ENCODE data around the gene SYNGR1. TPM values are rescaled to one million over a fixed set of nuclear protein-coding genes. Genes with fewer than 3 reads are reported as not detected.

The SYNGR1 gene
- total and polyA plus RNA-seq, 2 of the 8 experiments (the other 6 are each of a cell fraction or from before 2014, with no cell fraction given), result 32.5 to 84.7 TPM

DNA sequence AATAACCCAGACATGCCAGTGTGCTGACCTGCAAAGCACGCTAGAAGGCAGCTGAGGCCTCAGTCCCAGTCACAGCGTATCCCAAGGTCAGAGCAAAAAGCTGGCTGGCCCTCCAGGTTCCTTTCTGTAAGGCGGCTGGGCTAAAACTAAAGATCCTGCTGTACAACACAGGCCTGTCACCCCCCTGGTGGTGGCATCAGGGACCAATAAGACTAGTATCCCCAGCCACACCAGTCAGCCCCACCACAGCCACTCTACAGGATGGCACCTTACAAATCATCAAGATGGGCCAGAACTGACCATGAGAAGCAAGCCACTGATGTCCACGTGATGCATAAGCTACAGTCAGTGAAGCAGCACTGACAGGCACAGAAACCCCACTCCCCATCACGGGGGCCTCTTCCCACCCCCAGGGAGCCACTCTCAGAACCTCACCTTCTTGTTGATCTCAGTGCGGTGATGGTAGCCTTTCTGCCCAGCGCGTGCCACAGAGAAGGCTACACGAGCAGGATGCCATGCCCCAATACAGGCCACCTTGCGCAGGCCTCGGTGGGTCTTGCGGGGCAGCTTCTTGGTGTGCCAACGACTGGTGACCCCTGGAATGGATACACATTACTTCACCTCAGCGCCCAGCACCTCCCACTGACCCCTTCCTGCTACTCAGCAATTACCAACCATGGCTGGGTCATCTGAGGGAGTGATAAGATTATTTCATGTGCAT, 35.4 kb upstream of the SYNGR1 start:
- Histone ChIP-seq H3K79me2 (ENCODE audit: control insufficient read depth in 1 of 2, insufficient read depth in 2 of 2, low read length in 2 of 2) (peaks cover 11 to 42% of the 10 kb centered on the region in 2 experiments), H3K4me3 (ENCODE audit: extremely low read depth in 1 of 4, insufficient read depth in 2 of 4, low read depth in 3 of 4, low read length in 4 of 4) (no peak overlapping the region), H3K4me1 (replicated peaks in 1 of 4; ENCODE audit: control insufficient read depth in 3 of 4, insufficient read depth in 4 of 4, low read length in 3 of 4) (peaks cover 0 to 24% (median 9%) of the 10 kb centered on the region in 4 experiments; a peak in 6 of 7 replicates), H3K4me2 (ENCODE audit: insufficient read depth in 1 of 2, low read depth in 2 of 2, low read length in 2 of 2) (peak overlapping the region; percentile 2 to 52; a peak in 1 of 4 replicates), H3K18ac (ENCODE audit: extremely low read depth, low read length) (no peak overlapping the region), H2BK5ac (ENCODE audit: low read depth, low read length) (no peak overlapping the region), H2BK20ac (ENCODE audit: low read length) (no peak overlapping the region), H2BK12ac (ENCODE audit: low read depth, low read length) (no peak overlapping the region), H3K79me1 (ENCODE audit: low read depth, low read length) (peaks cover 3% of the 10 kb centered on the region), H3K27ac (ENCODE audit: low read depth, low read length) (no peak overlapping the region), H3K4ac (replicated peaks; ENCODE audit: insufficient read length, low read depth, low read length) (no peak overlapping the region), H4K20me1 (replicated peaks in 1 of 2; ENCODE audit: control insufficient read depth in 1 of 2, insufficient read depth in 2 of 2, low read length in 2 of 2) (peaks cover 43 to 52% of the 10 kb centered on the region in 2 experiments), H2AK5ac (ENCODE audit: low read depth, low read length) (no peak overlapping the region), H3K14ac (ENCODE audit: insufficient read length) (no peak overlapping the region), H4K8ac (ENCODE audit: extremely low read depth, insufficient read depth, low read length) (peak overlapping the region; percentile 11; the same call in 1 of the 2 replicates), H2BK120ac (replicated peaks; ENCODE audit: low read depth, low read length) (no peak overlapping the region), H4K5ac (ENCODE audit: insufficient read length, low read depth, low read length) (no peak overlapping the region), H3K27me3 (replicated peaks in 1 of 4; ENCODE audit: control insufficient read depth in 3 of 4, extremely low read depth in 1 of 4, insufficient read depth in 3 of 4, low read length in 3 of 4) (no peaks in the 10 kb centered on the region), H3K9ac (replicated peaks in 1 of 4; ENCODE audit: extremely low read depth in 1 of 4, low read depth in 3 of 4, low read length in 3 of 4) (no peak overlapping the region), H3K23me2 (ENCODE audit: low read depth, low read length) (peaks cover 7% of the 10 kb centered on the region), H3K56ac (replicated peaks; ENCODE audit: insufficient read length, low read depth, low read length) (no peak overlapping the region), H4K91ac (replicated peaks; ENCODE audit: insufficient read length, low read length) (no peak overlapping the region), H3K9me3 (ENCODE audit: insufficient read depth in 2 of 2, low read depth in 1 of 2, low read length in 1 of 2) (no peaks in the 10 kb centered on the region), H2BK15ac (ENCODE audit: low read length) (no peak overlapping the region), H3K36me3 (ENCODE audit: control insufficient read depth in 2 of 4, insufficient read depth in 4 of 4, low read length in 3 of 4) (peaks cover 54 to 75% (median 64%) of the 10 kb centered on the region in 4 experiments), H2AFZ (ENCODE audit: low read length) (no peak overlapping the region), H3K23ac (ENCODE audit: insufficient read length) (no peak overlapping the region)
- no peak for DNase-seq (ENCODE audit: low read depth in 1 of 2, low spot score in 2 of 2)
- CTCF ChIA-PET (ENCODE audit: partially characterized antibody), result interaction anchor here (0.5 to 6.2 kb wide), 17 partner anchors 8 to 1945 kb away, joined by 3 to 37 read pairs (median 4); no protein-coding TSS in a partner anchor
- POLR2A ChIA-PET (ENCODE audit: partially characterized antibody), result interaction anchor here (0.6 to 16.9 kb wide), 41 partner anchors 9 to 455 kb away, joined by 3 to 692 read pairs (median 6); partner anchors contain the start of genes ATF4, PDGFB and SYNGR1
- 91% methylated on average over 14 of the region's 14 CpGs; no CpG with 5 or more reads in 1 of the 2 experiments for WGBS, 2 experiments (ENCODE audit: extremely low coverage in 1 of 2, insufficient coverage in 1 of 2, insufficient read length in 1 of 2, insufficient replicate concordance in 2 of 2, low coverage in 1 of 2, low lambda C conversion rate in 2 of 2, missing lambda C conversion rate in 1 of 2)
- FAIRE-seq, result no peak
- TF ChIP-seq RFX5 (IDR thresholded peaks at IDR 0.05; ENCODE audit: borderline replicate concordance, low read depth, low read length), result no peak
- TF ChIP-seq TEAD4 (IDR thresholded peaks at IDR 0.05; ENCODE audit: low read depth, low read length), result no peak
- no peak for TF ChIP-seq ASH2L (IDR thresholded peaks at IDR 0.05; ENCODE audit: low read length)
- TF ChIP-seq SRF (IDR thresholded peaks at IDR 0.05; ENCODE audit: low read depth, low read length), result no peak
- no peak for TF ChIP-seq TAF1 (IDR thresholded peaks at IDR 0.05; ENCODE audit: low read depth, low read length)
- TF ChIP-seq EZH2 (IDR thresholded peaks at IDR 0.05; ENCODE audit: low read depth, low read length, severe bottlenecking), result no peak
- no peak for TF ChIP-seq JUND (IDR thresholded peaks at IDR 0.05; ENCODE audit: low read length)
- TF ChIP-seq ATF2 (IDR thresholded peaks at IDR 0.05; ENCODE audit: low read length), result peak; percentile 48; the same call in 1 of the 2 replicates
- no peak for TF ChIP-seq BCL11A (IDR thresholded peaks at IDR 0.05; ENCODE audit: low read depth in 2 of 2, low read length in 2 of 2)
